ENCODE data around the gene REST. TPM values are rescaled to one million over a fixed set of nuclear protein-coding genes. Genes with fewer than 3 reads are reported as not detected.

REST gene
- total RNA-seq, 6 experiments from 2014 or later = 48.0 to 53.4 (median 52.1) TPM

- H3K36me3 Mint-ChIP-seq (ENCODE audit: low read depth) = no peaks in the 10 kb centered on the region
- no peak for DNase-seq
- H3K27ac Mint-ChIP-seq = no peak overlapping the region
- no peaks in the 10 kb centered on the region for H3K9me3 Mint-ChIP-seq
- H3K4me3 Mint-ChIP-seq = no peak overlapping the region
- no peaks in the 10 kb centered on the region for H3K4me1 Mint-ChIP-seq (ENCODE audit: low read depth)
- TF ChIP-seq CTCF (IDR thresholded peaks at IDR 0.05) = no peak
- peaks cover 21% of the 10 kb centered on the region for H3K27me3 Mint-ChIP-seq (ENCODE audit: insufficient read depth)
Measured at GRCh38 chr4:56863441-56864139, 44.1 kb upstream of the REST start.

- H3K36me3 Mint-ChIP-seq (ENCODE audit: low read depth) = no peaks in the 10 kb centered on the region
- no peak for TF ChIP-seq CTCF (IDR thresholded peaks at IDR 0.05)
- DNase-seq = peak; percentile 2
- H3K27me3 Mint-ChIP-seq (ENCODE audit: insufficient read depth) = peaks cover 10% of the 10 kb centered on the region
- H3K27ac Mint-ChIP-seq = no peak overlapping the region
- no peak overlapping the region; the same call in 1 of the 2 replicates for H3K4me3 Mint-ChIP-seq
- peaks cover 10% of the 10 kb centered on the region for H3K4me1 Mint-ChIP-seq (ENCODE audit: low read depth)
- no peaks in the 10 kb centered on the region for H3K9me3 Mint-ChIP-seq
Measured at GRCh38 chr4:56870946-56871345, 36.8 kb upstream of the REST start.

GRCh38 chr4:56871371-56871866 lies 36.3 kb upstream of the REST start:
- H3K27me3 Mint-ChIP-seq (ENCODE audit: insufficient read depth) = peaks cover 10% of the 10 kb centered on the region
- H3K4me1 Mint-ChIP-seq (ENCODE audit: low read depth) = peaks cover 10% of the 10 kb centered on the region
- no peaks in the 10 kb centered on the region for H3K9me3 Mint-ChIP-seq
- H3K4me3 Mint-ChIP-seq = peak overlapping the region; percentile 60; the same call in 1 of the 2 replicates
- H3K27ac Mint-ChIP-seq = no peak overlapping the region
- H3K36me3 Mint-ChIP-seq (ENCODE audit: low read depth) = no peaks in the 10 kb centered on the region
- TF ChIP-seq CTCF (IDR thresholded peaks at IDR 0.05) = no peak
- no peak for DNase-seq

GRCh38 chr4:56874166-56874565 lies 33.5 kb upstream of the REST start:
- Mint-ChIP-seq H3K27ac (no peak overlapping the region), H3K4me3 (no peak overlapping the region), H3K36me3 (ENCODE audit: low read depth) (no peaks in the 10 kb centered on the region), H3K9me3 (no peaks in the 10 kb centered on the region), H3K27me3 (ENCODE audit: insufficient read depth) (peaks cover 5% of the 10 kb centered on the region), H3K4me1 (ENCODE audit: low read depth) (peaks cover 10% of the 10 kb centered on the region)
- TF ChIP-seq CTCF (IDR thresholded peaks at IDR 0.05) = no peak
- DNase-seq = no peak

GRCh38 chr4:56874923-56875322 lies 32.8 kb upstream of the REST start:
- Mint-ChIP-seq H3K9me3 (no peaks in the 10 kb centered on the region), H3K4me3 (no peak overlapping the region), H3K4me1 (ENCODE audit: low read depth) (peaks cover 10% of the 10 kb centered on the region), H3K36me3 (ENCODE audit: low read depth) (no peaks in the 10 kb centered on the region), H3K27me3 (ENCODE audit: insufficient read depth) (peaks cover 5% of the 10 kb centered on the region), H3K27ac (no peak overlapping the region)
- DNase-seq = no peak
- no peak for TF ChIP-seq CTCF (IDR thresholded peaks at IDR 0.05)

Measured in HFFc6 (cell line).